K562 (cell line): Measurements from ENCODE around the gene HPCAL1. TPM values are rescaled to one million over a fixed set of nuclear protein-coding genes. Genes with fewer than 3 reads are reported as not detected.

ENCODE experiments used
- CHAMP1 ChIP-seq: fragments of 450-650 bp; IDR thresholded peaks from 2 replicates; pipeline ENCODE4 v1.6.1; 2016; ENCODE audit warnings: mild to moderate bottlenecking
- CHD1 ChIP-seq: fragments of 200-600 bp; sonication (generic); IDR thresholded peaks from one replicate; pipeline ENCODE4 v1.6.1; 2012; ENCODE audit warnings: mild to moderate bottlenecking, moderate library complexity, low read length, inconsistent platforms
- CSDE1 ChIP-seq, 2 experiments: fragments of 450-650 bp; IDR thresholded peaks; 2 replicates each; pipeline ENCODE4 v1.6.1; 2016; ENCODE audit warnings: mild to moderate bottlenecking in 1 of 2
- ELF1 ChIP-seq: fragments of 200-800 bp; sonication (Bioruptor generic); IDR thresholded peaks from 2 replicates; pipeline ENCODE4 v1.6.1; 2016; ENCODE audit warnings: missing genetic modification characterization, missing compliant biosample characterization
- ETV5 ChIP-seq: sonication (generic); formaldehyde crosslinking; IDR thresholded peaks from 2 replicates; pipeline ENCODE4 v1.4.0; 2020; ENCODE audit warnings: low read depth, mild to moderate bottlenecking, missing genetic modification reagents
- GABPB1 ChIP-seq: sonication (generic); formaldehyde crosslinking; IDR thresholded peaks from 2 replicates; pipeline ENCODE4 v1.8.0; 2022; ENCODE audit warnings: mild to moderate bottlenecking, missing genetic modification reagents
- KDM5B ChIP-seq: fragments of 200-600 bp; sonication (generic); IDR thresholded peaks from 2 replicates; pipeline ENCODE4 v1.6.1; 2012; ENCODE audit warnings: low read depth, mild to moderate bottlenecking, moderate library complexity, low read length, control low read depth, inconsistent platforms; ENCODE audit not compliant: insufficient replicate concordance
- NFRKB ChIP-seq: fragments of 450-650 bp; IDR thresholded peaks from 2 replicates; pipeline ENCODE4 v1.6.1; 2016; ENCODE audit warnings: low read depth
- PATZ1 ChIP-seq: fragments of 250-450 bp; sonication (Bioruptor Pico); IDR thresholded peaks from 2 replicates; pipeline ENCODE4 v1.5.0; 2020; ENCODE audit warnings: mild to moderate bottlenecking, borderline replicate concordance
- RFX5 ChIP-seq: IDR thresholded peaks from 2 replicates; pipeline ENCODE4 v1.6.1; 2011; ENCODE audit warnings: low read depth, mild to moderate bottlenecking, improper control_type of control experiment, low read length
- SMARCA5 ChIP-seq: fragments of 450-650 bp; IDR thresholded peaks from 2 replicates; pipeline ENCODE4 v1.6.1; 2016
- STAT5A ChIP-seq: IDR thresholded peaks from 2 replicates; pipeline ENCODE4 v1.6.1; 2012; ENCODE audit warnings: low read length, inconsistent platforms, borderline replicate concordance
- TEAD1 ChIP-seq, 2 experiments: fragments of 450-650 bp in 1 of 2; sonication (generic) in 1 of 2; formaldehyde crosslinking; IDR thresholded peaks; 2 replicates each; pipeline versions ENCODE4 v1.4.0 to v1.8.0; 2020 to 2022; ENCODE audit warnings: mild to moderate bottlenecking in 2 of 2, missing genetic modification reagents in 1 of 2
- ZHX1 ChIP-seq: fragments of 150-350 bp; conservative IDR thresholded peaks from 2 replicates; pipeline ENCODE4 v1.6.1; 2014; ENCODE audit warnings: low read length
- ZNF316 ChIP-seq: fragments of 450-650 bp; IDR thresholded peaks from 2 replicates; pipeline ENCODE4 v1.6.1; 2016
- ZNF444 ChIP-seq: fragments of 250-450 bp; sonication (Bioruptor Pico); IDR thresholded peaks from 2 replicates; pipeline ENCODE4 v1.4.0; 2020; ENCODE audit warnings: mild to moderate bottlenecking, moderate library complexity
- polyA plus RNA-seq, 8 experiments: library from polyadenylated mRNA; depleted of rRNA in 4 of 8; stranded (reverse) in 5 of 8; unstranded in 3 of 8; fragments of >200 nt; fragmentation: Nextera tagmentation in 2 of 8; fragmentation: Illumina TruSeq in 1 of 8; extraction: Ambion mirVana in 2 of 8; extraction: Trizol in 1 of 8; gene quantifications; 2 replicates each; pipeline versions ENCODE4 v1.2.1 to v1.2.3, GENCODE V29; 2011 to 2014; ENCODE audit warnings: inconsistent platforms in 1 of 8, missing spikeins in 1 of 8
- total RNA-seq, 7 experiments: library from RNA; depleted of rRNA in 6 of 7; stranded (reverse); fragments of >200 nt in 6 of 7; fragmentation: Illumina TruSeq in 2 of 7; extraction: Trizol in 2 of 7; gene quantifications; 2 replicates each; pipeline versions ENCODE4 v1.2.1 to v1.2.3, GENCODE V29; 2011 to 2021; ENCODE audit warnings: low replicate concordance in 1 of 7
- TF ChIP-seq, protein P1 (sequence below): fragments of 450-650 bp; formaldehyde crosslinking; IDR thresholded peaks from 2 replicates; pipeline ENCODE4 v1.4.0; 2022; ENCODE audit warnings: mild to moderate bottlenecking, moderate library complexity
- TF ChIP-seq, protein P2 (sequence below): fragments of 450-650 bp; IDR thresholded peaks from 2 replicates; pipeline ENCODE4 v1.6.1; 2016; ENCODE audit warnings: antibody characterized with exemption

HPCAL1 gene
- total and polyA plus RNA-seq, 9 of the 15 experiments (the other 6 are each of a cell fraction or from before 2014, with no cell fraction given): 2.7 to 65.5 (median 23.9) TPM

- TF ChIP-seq, protein P1, sequence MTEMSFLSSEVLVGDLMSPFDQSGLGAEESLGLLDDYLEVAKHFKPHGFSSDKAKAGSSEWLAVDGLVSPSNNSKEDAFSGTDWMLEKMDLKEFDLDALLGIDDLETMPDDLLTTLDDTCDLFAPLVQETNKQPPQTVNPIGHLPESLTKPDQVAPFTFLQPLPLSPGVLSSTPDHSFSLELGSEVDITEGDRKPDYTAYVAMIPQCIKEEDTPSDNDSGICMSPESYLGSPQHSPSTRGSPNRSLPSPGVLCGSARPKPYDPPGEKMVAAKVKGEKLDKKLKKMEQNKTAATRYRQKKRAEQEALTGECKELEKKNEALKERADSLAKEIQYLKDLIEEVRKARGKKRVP: no peak
- TF ChIP-seq STAT5A (no peak; the same call in 1 of the 2 replicates), TEAD1 (CRISPR knock-in tag; IDR thresholded peaks at IDR 0.05) (0 out of 4 replicates have a peak, but pooled peaks of 1 of the 2 experiments have one; percentile 37), ZNF316 (no peak), ELF1 (no peak), SMARCA5 (no peak), KDM5B (no peak), ZNF444 (CRISPR knock-in tag) (no peak), CSDE1 (IDR thresholded peaks at IDR 0.05) (no peak), GABPB1 (peak; percentile 58; the same call in 1 of the 2 replicates), PATZ1 (CRISPR knock-in tag) (no peak), ETV5 (CRISPR knock-in tag) (no peak; the same call in 1 of the 2 replicates), NFRKB (no peak), CHAMP1 (no peak), CHD1 (no peak), ZHX1 (no peak), RFX5 (no peak)
- TF ChIP-seq, protein P2, sequence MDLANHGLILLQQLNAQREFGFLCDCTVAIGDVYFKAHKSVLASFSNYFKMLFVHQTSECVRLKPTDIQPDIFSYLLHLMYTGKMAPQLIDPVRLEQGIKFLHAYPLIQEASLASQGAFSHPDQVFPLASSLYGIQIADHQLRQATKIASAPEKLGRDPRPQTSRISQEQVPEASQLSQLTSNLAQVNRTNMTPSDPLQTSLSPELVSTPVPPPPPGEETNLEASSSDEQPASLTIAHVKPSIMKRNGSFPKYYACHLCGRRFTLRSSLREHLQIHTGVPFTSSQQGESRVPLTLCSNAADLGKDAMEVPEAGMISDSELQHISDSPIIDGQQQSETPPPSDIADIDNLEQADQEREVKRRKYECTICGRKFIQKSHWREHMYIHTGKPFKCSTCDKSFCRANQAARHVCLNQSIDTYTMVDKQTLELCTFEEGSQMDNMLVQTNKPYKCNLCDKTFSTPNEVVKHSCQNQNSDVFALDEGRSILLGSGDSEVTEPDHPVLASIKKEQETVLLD: no peak
These were observed 132.4 kb downstream of the HPCAL1 start (continued) for GRCh38 chr2:10434886-10435819.
